Keratinocyte (primary cell): ENCODE data around the gene BEAN1. TPM values are rescaled to one million over a fixed set of nuclear protein-coding genes. Genes with fewer than 3 reads are reported as not detected.

Experiments
- DNase-seq: peaks from one replicate; pipeline ENCODE4 v3.0.0-alpha.2; 2011; ENCODE audit warnings: low read depth, missing footprints, low spot score
- FAIRE-seq: peaks from 2 replicates; lab custom pipeline; 2011; peaks lifted over from hg19 to GRCh38; lab: Jason Lieb, UNC
- H2AFZ ChIP-seq: 2 replicates; pipeline ENCODE4 v1.6.0; 2012; ENCODE audit warnings: low read length, control low read depth, inconsistent platforms; ENCODE audit not compliant: control insufficient read depth
- H3K27ac ChIP-seq: 2 replicates; pipeline ENCODE4 v1.5.1; 2011; ENCODE audit warnings: low read length; ENCODE audit not compliant: control insufficient read depth, insufficient read depth
- H3K27me3 ChIP-seq: 3 replicates; pipeline ENCODE4 v1.6.0; 2011; ENCODE audit warnings: low read length; ENCODE audit not compliant: control insufficient read depth, insufficient read depth; ENCODE audit errors: extremely low read depth
- H3K36me3 ChIP-seq, 2 experiments: 2 replicates in 1 of 2; 3 replicates in 1 of 2; pipeline ENCODE4 v1.5.1; 2011; ENCODE audit warnings: low read length in 2 of 2, mild to moderate bottlenecking in 1 of 2; ENCODE audit not compliant: control insufficient read depth in 2 of 2, insufficient read depth in 2 of 2; ENCODE audit errors: extremely low read depth in 1 of 2
- H3K4me1 ChIP-seq: 3 replicates; pipeline ENCODE4 v1.5.1; 2011; ENCODE audit warnings: low read length; ENCODE audit not compliant: control insufficient read depth, insufficient read depth; ENCODE audit errors: extremely low read depth
- H3K4me2 ChIP-seq: 3 replicates; pipeline ENCODE4 v1.6.0; 2011; ENCODE audit warnings: low read depth, low read length; ENCODE audit not compliant: control insufficient read depth, insufficient read depth; ENCODE audit errors: extremely low read depth
- H3K4me3 ChIP-seq, 3 experiments: fragments of 200-600 bp in 1 of 3; sonication (generic) in 1 of 3; 2 replicates in 2 of 3; 3 replicates in 1 of 3; pipeline ENCODE4 v1.5.1; 2011 to 2016; ENCODE audit warnings: low read length in 3 of 3, mild to moderate bottlenecking in 3 of 3, control low read depth in 2 of 3, inconsistent platforms in 1 of 3, low read depth in 1 of 3, mixed read lengths in 1 of 3, mixed run types in 1 of 3, moderate library complexity in 1 of 3; ENCODE audit not compliant: control insufficient read depth in 2 of 3, insufficient read depth in 2 of 3; ENCODE audit errors: extremely low read depth in 1 of 3
- H3K79me2 ChIP-seq: 2 replicates; pipeline ENCODE4 v1.6.0; 2012; ENCODE audit warnings: low read length; ENCODE audit not compliant: control insufficient read depth, insufficient read depth
- H3K9ac ChIP-seq: 3 replicates; pipeline ENCODE4 v1.6.0; 2011; ENCODE audit warnings: low read length; ENCODE audit not compliant: control insufficient read depth, insufficient read depth; ENCODE audit errors: extremely low read depth
- H3K9me1 ChIP-seq: 3 replicates; pipeline ENCODE4 v1.6.0; 2011; ENCODE audit warnings: low read length; ENCODE audit not compliant: control insufficient read depth, insufficient read depth; ENCODE audit errors: extremely low read depth
- H3K9me3 ChIP-seq: 2 replicates; pipeline ENCODE4 v1.5.1; 2012; ENCODE audit warnings: low read depth, low read length; ENCODE audit not compliant: control insufficient read depth
- H4K20me1 ChIP-seq: 3 replicates; pipeline ENCODE4 v1.6.0; 2011; ENCODE audit warnings: low read length; ENCODE audit not compliant: control insufficient read depth, insufficient read depth; ENCODE audit errors: extremely low read depth
- CTCF ChIP-seq, 3 experiments: IDR thresholded peaks in 1 of 3; conservative IDR thresholded peaks in 1 of 3; optimal IDR thresholded peaks in 1 of 3; 2 replicates in 2 of 3; 3 replicates in 1 of 3; pipeline versions ENCODE3 to v1.5.1; 2011; ENCODE audit warnings: low read length in 3 of 3, mild to moderate bottlenecking in 3 of 3, moderate library complexity in 2 of 3, control low read depth in 1 of 3, inconsistent platforms in 1 of 3; ENCODE audit not compliant: insufficient read depth in 2 of 3; ENCODE audit errors: extremely low read depth in 1 of 3
- EZH2 ChIP-seq: IDR thresholded peaks from one replicate; pipeline ENCODE4 v1.6.1; 2012; ENCODE audit warnings: inconsistent platforms, mild to moderate bottlenecking, low read length, moderate library complexity
- dilution Hi-C: fragments of 300-500 bp; cut with MboI; formaldehyde crosslinking; loops from one replicate; pipeline ENCODE4 v1.7.0; 2020; ENCODE audit warnings: low sequenced_read_pairs; ENCODE audit not compliant: extremely low pct_ligation_motif_present
- polyA plus RNA-seq, 5 experiments: library from polyadenylated mRNA; depleted of rRNA in 3 of 5; stranded (reverse) in 3 of 5; stranded (forward) in 1 of 5; unstranded in 1 of 5; fragments of >200 nt; gene quantifications; 1 replicate in 1 of 5; 2 replicates in 3 of 5; 3 replicates in 1 of 5; pipeline versions ENCODE4 v1.2.1 to v1.2.3, GENCODE V29; 2011 to 2012; ENCODE audit warnings: missing spikeins in 2 of 5, low read depth in 1 of 5, low replicate concordance in 1 of 5

BEAN1 gene
- polyA plus RNA-seq, 1 donor (not counting 4 experiments of a cell fraction or from before 2014, with no cell fraction given), result 0.24 TPM

- Histone ChIP-seq H3K79me2 (no peaks in the 10 kb centered on the region), H3K36me3 (no peaks in the 10 kb centered on the region), H4K20me1 (no peaks in the 10 kb centered on the region), H3K9me1 (no peaks in the 10 kb centered on the region), H3K4me1 (peaks cover 3% of the 10 kb centered on the region), H3K27me3 (peaks cover 16% of the 10 kb centered on the region), H2AFZ (no peak overlapping the region), H3K4me2 (no peak overlapping the region), H3K4me3 (no peak overlapping the region), H3K9me3 (no peaks in the 10 kb centered on the region), H3K27ac (no peak overlapping the region), H3K9ac (no peak overlapping the region)
- FAIRE-seq (no peak), DNase-seq (no peak)
- dilution Hi-C loops, result no loop called here
- TF ChIP-seq CTCF (optimal IDR thresholded peaks at IDR 0.05 in 1 of 3, IDR thresholded peaks at IDR 0.05 in 1 of 3, conservative IDR thresholded peaks at IDR 0.05 in 1 of 3; ENCODE audit: extremely low read depth in 1 of 3, insufficient read depth in 2 of 3, low read length in 3 of 3) (no peak), EZH2 (no peak)
Observed at GRCh38 chr16:66421891-66422290, 5.2 kb upstream of the BEAN1 start.

- Histone ChIP-seq H4K20me1 (no peaks in the 10 kb centered on the region), H3K27ac (no peak overlapping the region), H3K9me1 (no peaks in the 10 kb centered on the region), H3K9me3 (no peaks in the 10 kb centered on the region), H3K9ac (no peak overlapping the region), H3K79me2 (no peaks in the 10 kb centered on the region), H3K4me3 (no peak overlapping the region), H3K27me3 (peaks cover 16% of the 10 kb centered on the region), H3K4me2 (no peak overlapping the region), H3K4me1 (no peaks in the 10 kb centered on the region), H2AFZ (no peak overlapping the region), H3K36me3 (no peaks in the 10 kb centered on the region)
- FAIRE-seq, result no peak
- TF ChIP-seq CTCF (optimal IDR thresholded peaks at IDR 0.05 in 1 of 3, IDR thresholded peaks at IDR 0.05 in 1 of 3, conservative IDR thresholded peaks at IDR 0.05 in 1 of 3; ENCODE audit: extremely low read depth in 1 of 3, insufficient read depth in 2 of 3, low read length in 3 of 3), result no peak
- no peak for TF ChIP-seq EZH2
- dilution Hi-C loops, result no loop called here
- DNase-seq, result no peak
Observed at GRCh38 chr16:66422366-66422765, 4.7 kb upstream of the BEAN1 start.
